ENCODE measurements around the gene NDC80. TPM values are rescaled to one million over a fixed set of nuclear protein-coding genes. Genes with fewer than 3 reads are reported as not detected.
A peak's percentile ranks its signal among the peaks of the same experiment; 100 is the strongest.

NDC80 gene
- total RNA-seq, 1 experiment from 2014 or later: 36.0 TPM

- ATAC-seq (peak; percentile 42; the same call in 1 of the 2 replicates), DNase-seq (ENCODE audit: low read depth, low spot score) (no peak)
- intact Hi-C loops (cut with micrococcal nuclease; ENCODE audit: unreplicated experiment): no loop called here
- BruUV-seq (replicated peaks): no TSS peak
- H3K9me3 ChIP-seq (ENCODE audit: control insufficient read depth, insufficient read depth, low read depth, low read length): no peaks in the 10 kb centered on the region
- ChIA-PET POLR2A (no interaction called here), CTCF (no interaction called here)
- H3K36me3 ChIP-seq (ENCODE audit: control insufficient read depth, insufficient read depth, low read length): no peaks in the 10 kb centered on the region
- TF ChIP-seq REST (IDR thresholded peaks at IDR 0.05; ENCODE audit: insufficient read depth in 1 of 2, low read depth in 2 of 2, low read length in 1 of 2) (no peak), POLR2AphosphoS5 (IDR thresholded peaks at IDR 0.05; ENCODE audit: low read depth, low read length) (no peak), SIN3A (IDR thresholded peaks at IDR 0.05; ENCODE audit: borderline replicate concordance, insufficient read depth, low read depth, low read length) (no peak), TCF7L2 (IDR thresholded peaks at IDR 0.05; ENCODE audit: low read depth, low read length) (no peak), CTCF (IDR thresholded peaks at IDR 0.05) (no peak)
- no peaks in the 10 kb centered on the region for H3K27me3 ChIP-seq (ENCODE audit: control insufficient read depth, insufficient read depth, low read length)
- in situ Hi-C loops (cut with HindIII; ENCODE audit: low pct_unique_long_range_greater_than_20kb, low sequenced_read_pairs): no loop called here
- H3K4me1 ChIP-seq (ENCODE audit: control insufficient read depth, insufficient read depth, low read length): no peaks in the 10 kb centered on the region
- no peak overlapping the region for H3K4me3 ChIP-seq (ENCODE audit: low read depth in 2 of 2, low read length in 2 of 2)
- no peak overlapping the region for H3K27ac ChIP-seq (ENCODE audit: low read length)
Observed at GRCh38 chr18:2627821-2628276, 56.5 kb downstream of the NDC80 start.

GRCh38 chr18:2629003-2629402, 57.6 kb downstream of the NDC80 start:
- no TSS peak for BruUV-seq (replicated peaks)
- ATAC-seq (no peak), DNase-seq (ENCODE audit: low read depth, low spot score) (no peak)
- no peaks in the 10 kb centered on the region for H3K36me3 ChIP-seq (ENCODE audit: control insufficient read depth, insufficient read depth, low read length)
- intact Hi-C loops (cut with micrococcal nuclease; ENCODE audit: unreplicated experiment): no loop called here
- no peaks in the 10 kb centered on the region for H3K27me3 ChIP-seq (ENCODE audit: control insufficient read depth, insufficient read depth, low read length)
- H3K9me3 ChIP-seq (ENCODE audit: control insufficient read depth, insufficient read depth, low read depth, low read length): no peaks in the 10 kb centered on the region
- in situ Hi-C loops (cut with HindIII; ENCODE audit: low pct_unique_long_range_greater_than_20kb, low sequenced_read_pairs): no loop called here
- CTCF ChIA-PET: no interaction called here
- POLR2A ChIA-PET: no interaction called here
- no peak overlapping the region for H3K4me3 ChIP-seq (ENCODE audit: low read depth in 2 of 2, low read length in 2 of 2)
- no peaks in the 10 kb centered on the region for H3K4me1 ChIP-seq (ENCODE audit: control insufficient read depth, insufficient read depth, low read length)
- no peak overlapping the region for H3K27ac ChIP-seq (ENCODE audit: low read length)
- TF ChIP-seq POLR2AphosphoS5 (IDR thresholded peaks at IDR 0.05; ENCODE audit: low read depth, low read length): no peak
- TF ChIP-seq CTCF (IDR thresholded peaks at IDR 0.05): no peak
- no peak for TF ChIP-seq REST (IDR thresholded peaks at IDR 0.05; ENCODE audit: insufficient read depth in 1 of 2, low read depth in 2 of 2, low read length in 1 of 2)
- no peak for TF ChIP-seq TCF7L2 (IDR thresholded peaks at IDR 0.05; ENCODE audit: low read depth, low read length)
- TF ChIP-seq SIN3A (IDR thresholded peaks at IDR 0.05; ENCODE audit: borderline replicate concordance, insufficient read depth, low read depth, low read length): no peak

All from Panc1 (cell line).